WTC11 (cell line): ENCODE measurements around the gene TMEM151A. TPM values are rescaled to one million over a fixed set of nuclear protein-coding genes. Genes with fewer than 3 reads are reported as not detected.
A peak's percentile ranks its signal among the peaks of the same experiment; 100 is the strongest.

Experiments used
- ATAC-seq: fragments of 200-7000 bp; cut with Tn5 transposase; 2 replicates; pipeline ENCODE4 v1.10.0; 2021; ENCODE audit warnings: mild to moderate bottlenecking, moderate library complexity
- CTCF ChIA-PET: fragments of 300-600 bp; sonication (Branson Sonifier 250); formaldehyde crosslinking; loops from one replicate; lab custom pipeline; 2021; ENCODE audit warnings: antibody characterized with exemption; lab: Charles Lee
- POLR2A ChIA-PET: fragments of 350-600 bp; sonication (Branson Sonifier 250); formaldehyde crosslinking; loops from one replicate; lab custom pipeline; 2021; ENCODE audit warnings: antibody characterized with exemption; lab: Charles Lee
- DNase-seq: peaks from one replicate; pipeline ENCODE4 v3.0.0; 2021; ENCODE audit warnings: low spot score
- H3K27ac Mint-ChIP-seq: 2 replicates; pipeline ENCODE4 v1.8.0; 2021; ENCODE audit warnings: mixed read lengths
- H3K27me3 Mint-ChIP-seq: 2 replicates; pipeline ENCODE4 v1.8.0; 2021; ENCODE audit warnings: low read depth, mild to moderate bottlenecking, moderate library complexity, mixed read lengths
- H3K36me3 Mint-ChIP-seq: 2 replicates; pipeline ENCODE4 v1.8.0; 2021; ENCODE audit warnings: mixed read lengths
- H3K4me1 Mint-ChIP-seq: 2 replicates; pipeline ENCODE4 v1.8.0; 2022; ENCODE audit warnings: mixed read lengths
- H3K4me3 Mint-ChIP-seq: 2 replicates; pipeline ENCODE4 v1.8.0; 2021; ENCODE audit warnings: mild to moderate bottlenecking, moderate library complexity, mixed read lengths
- H3K9me3 Mint-ChIP-seq: 2 replicates; pipeline ENCODE4 v1.8.0; 2021; ENCODE audit warnings: mixed read lengths
- ATF3 ChIP-seq: sonication (generic); formaldehyde crosslinking; conservative IDR thresholded peaks from 2 replicates; pipeline ENCODE4 v1.8.1; 2022; ENCODE audit warnings: mild to moderate bottlenecking, missing genetic modification reagents
- ATF6 ChIP-seq: sonication (generic); formaldehyde crosslinking; IDR thresholded peaks from 2 replicates; pipeline ENCODE4 v1.8.1; 2023; ENCODE audit warnings: mild to moderate bottlenecking, missing genetic modification reagents
- CTCF ChIP-seq: fragments of 200-600 bp; IDR thresholded peaks from 2 replicates; pipeline ENCODE4 v1.8.0; 2022; ENCODE audit warnings: antibody characterized with exemption
- E2F1 ChIP-seq: sonication (generic); formaldehyde crosslinking; IDR thresholded peaks from 2 replicates; pipeline ENCODE4 v1.8.0; 2022; ENCODE audit warnings: mild to moderate bottlenecking, missing genetic modification reagents
- FOXJ3 ChIP-seq: sonication (generic); formaldehyde crosslinking; IDR thresholded peaks from 2 replicates; pipeline ENCODE4 v1.9.0; 2021; ENCODE audit warnings: missing genetic modification reagents, mild to moderate bottlenecking, borderline replicate concordance
- GRHL2 ChIP-seq: fragments of 250-450 bp; sonication (Bioruptor Pico); IDR thresholded peaks from 2 replicates; pipeline ENCODE4 v1.8.0; 2022; ENCODE audit warnings: mild to moderate bottlenecking, moderate library complexity; ENCODE audit not compliant: insufficient replicate concordance, severe bottlenecking
- GTF2I ChIP-seq: fragments of 250-450 bp; sonication (Bioruptor Pico); conservative IDR thresholded peaks from 2 replicates; pipeline ENCODE4 v1.4.0; 2021; ENCODE audit warnings: mild to moderate bottlenecking
- HMGA2 ChIP-seq: fragments of 250-450 bp; sonication (Bioruptor Pico); IDR thresholded peaks from 2 replicates; pipeline ENCODE4 v1.4.0; 2021; ENCODE audit warnings: mild to moderate bottlenecking, moderate library complexity
- KAT7 ChIP-seq: sonication (generic); formaldehyde crosslinking; IDR thresholded peaks from 2 replicates; pipeline ENCODE4 v1.8.1; 2023; ENCODE audit warnings: missing genetic modification reagents, mild to moderate bottlenecking, borderline replicate concordance
- NFYB ChIP-seq: sonication (generic); formaldehyde crosslinking; conservative IDR thresholded peaks from 2 replicates; pipeline ENCODE4 v1.8.0; 2022; ENCODE audit warnings: low read depth, missing genetic modification reagents
- NR1H2 ChIP-seq: sonication (generic); formaldehyde crosslinking; IDR thresholded peaks from 2 replicates; pipeline ENCODE4 v1.9.0; 2021; ENCODE audit warnings: mild to moderate bottlenecking, moderate library complexity, missing genetic modification reagents
- NR2C2 ChIP-seq: sonication (generic); formaldehyde crosslinking; IDR thresholded peaks from 2 replicates; pipeline ENCODE4 v1.8.0; 2022; ENCODE audit warnings: mild to moderate bottlenecking, missing genetic modification reagents
- PREB ChIP-seq: sonication (generic); formaldehyde crosslinking; IDR thresholded peaks from 2 replicates; pipeline ENCODE4 v1.8.1; 2022; ENCODE audit warnings: mild to moderate bottlenecking, missing genetic modification reagents, moderate library complexity, borderline replicate concordance
- RORB ChIP-seq: fragments of 250-450 bp; sonication (Bioruptor Pico); IDR thresholded peaks from 2 replicates; pipeline ENCODE4 v1.9.0; 2021; ENCODE audit warnings: mild to moderate bottlenecking
- SOX15 ChIP-seq: fragments of 250-450 bp; sonication (Bioruptor Pico); IDR thresholded peaks from 2 replicates; pipeline ENCODE4 v1.9.0; 2021; ENCODE audit warnings: mild to moderate bottlenecking
- ZNF121 ChIP-seq: sonication (generic); formaldehyde crosslinking; IDR thresholded peaks from 2 replicates; pipeline ENCODE4 v1.8.0; 2023; ENCODE audit warnings: missing genetic modification reagents
- ZNF138 ChIP-seq: sonication (generic); formaldehyde crosslinking; conservative IDR thresholded peaks from 2 replicates; pipeline ENCODE4 v1.8.1; 2022; ENCODE audit warnings: mild to moderate bottlenecking, moderate library complexity, missing genetic modification reagents
- ZNF281 ChIP-seq: sonication (generic); formaldehyde crosslinking; IDR thresholded peaks from 2 replicates; pipeline ENCODE4 v1.8.0; 2023; ENCODE audit warnings: mild to moderate bottlenecking, missing genetic modification reagents
- ZNF423 ChIP-seq: fragments of 250-450 bp; sonication (Bioruptor Pico); IDR thresholded peaks from 2 replicates; pipeline ENCODE4 v2.1.2; 2022; ENCODE audit warnings: mild to moderate bottlenecking, moderate library complexity
- total RNA-seq: library from RNA; stranded (reverse); gene quantifications from 3 replicates; pipeline ENCODE4 v1.2.3, GENCODE V29; 2021

The TMEM151A gene
- total RNA-seq, 1 experiment from 2014 or later: 2.2 TPM

GRCh38 chr11:66291303-66291705 is 390 bp upstream of the TMEM151A start:
- Mint-ChIP-seq H3K4me1 (peaks cover 20% of the 10 kb centered on the region), H3K27me3 (peaks cover 37% of the 10 kb centered on the region), H3K27ac (no peak overlapping the region), H3K4me3 (peak overlapping the region; percentile 96), H3K36me3 (no peaks in the 10 kb centered on the region), H3K9me3 (no peaks in the 10 kb centered on the region)
- ChIA-PET CTCF (interaction anchor here (0.6 to 1.8 kb wide), 5 partner anchors 9 to 731 kb away, joined by 3 to 17 read pairs (median 5); partner anchors contain the start of gene CD248), POLR2A (interaction anchor here (0.7 to 1.4 kb wide), 2 partner anchors 10 to 21 kb away, joined by 3 to 4 read pairs; no protein-coding TSS in a partner anchor)
- ATAC-seq (no peak), DNase-seq (no peak)
- no peak for TF ChIP-seq FOXJ3 (CRISPR knock-in tag)
- 0 out of 2 replicates have a peak, but pooled peaks have one; percentile 23 for TF ChIP-seq ZNF423 (CRISPR knock-in tag)
- TF ChIP-seq GTF2I (CRISPR knock-in tag): peak; percentile 76
- TF ChIP-seq NFYB (CRISPR knock-in tag): no peak
- no peak for TF ChIP-seq SOX15 (CRISPR knock-in tag)
- TF ChIP-seq ZNF138: no peak
- no peak for TF ChIP-seq ATF3 (CRISPR knock-in tag)
- TF ChIP-seq CTCF: no peak
- TF ChIP-seq ATF6 (CRISPR knock-in tag): no peak
- no peak for TF ChIP-seq PREB (CRISPR knock-in tag)
- TF ChIP-seq NR2C2 (CRISPR knock-in tag): no peak
- TF ChIP-seq GRHL2 (CRISPR knock-in tag): no peak
- no peak for TF ChIP-seq KAT7 (CRISPR knock-in tag)
- TF ChIP-seq NR1H2 (CRISPR knock-in tag): no peak
- no peak for TF ChIP-seq E2F1 (CRISPR knock-in tag)
- TF ChIP-seq RORB (CRISPR knock-in tag): no peak
- TF ChIP-seq ZNF121: no peak
- no peak for TF ChIP-seq HMGA2 (CRISPR knock-in tag)

- ChIA-PET CTCF (no interaction called here), POLR2A (no interaction called here)
- Mint-ChIP-seq H3K27me3 (peaks cover 39% of the 10 kb centered on the region), H3K9me3 (no peaks in the 10 kb centered on the region), H3K36me3 (no peaks in the 10 kb centered on the region), H3K27ac (no peak overlapping the region), H3K4me1 (peaks cover 26% of the 10 kb centered on the region), H3K4me3 (peak overlapping the region; percentile 58)
- no peak for DNase-seq
- TF ChIP-seq ZNF281 (CRISPR knock-in tag): no peak
- ATAC-seq: no peak
Observed at GRCh38 chr11:66292543-66293332, 1.0 kb downstream of the TMEM151A start.
